OCI-LY1 (cell line): ENCODE data around the gene PPIP5K1.

Source experiments
- H2AFZ ChIP-seq: fragments of 200-600 bp; sonication (generic), shearing (Covaris generic); 2 replicates; pipeline ENCODE4 v1.6.0; 2014; ENCODE audit warnings: antibody characterized with exemption, mild to moderate bottlenecking, low read length
- H3F3A ChIP-seq: fragments of 200-600 bp; sonication (generic), shearing (Covaris generic); 2 replicates; pipeline ENCODE4 v1.6.0; 2014; ENCODE audit warnings: mild to moderate bottlenecking, antibody characterized with exemption, low read length, moderate library complexity; ENCODE audit not compliant: insufficient read depth
- H3K27ac ChIP-seq: fragments of 200-600 bp; sonication (generic); 2 replicates; pipeline ENCODE4 v1.5.1; 2014; ENCODE audit warnings: low read length, mixed run types, mild to moderate bottlenecking, low read depth; ENCODE audit not compliant: poor library complexity, severe bottlenecking
- H3K27me3 ChIP-seq: fragments of 200-600 bp; sonication (generic); 2 replicates; pipeline ENCODE4 v1.6.0; 2014; ENCODE audit warnings: antibody characterized with exemption, mild to moderate bottlenecking, low read length, moderate library complexity; ENCODE audit not compliant: insufficient read depth
- H3K36me3 ChIP-seq: fragments of 200-600 bp; sonication (generic); 2 replicates; pipeline ENCODE4 v1.6.1; 2014; ENCODE audit warnings: mild to moderate bottlenecking, antibody characterized with exemption, low read length, moderate library complexity, mixed read lengths; ENCODE audit not compliant: insufficient read depth
- H3K4me1 ChIP-seq: fragments of 200-600 bp; sonication (generic); 2 replicates; pipeline ENCODE4 v1.5.1; 2014; ENCODE audit warnings: mild to moderate bottlenecking, low read length, moderate library complexity; ENCODE audit not compliant: insufficient read depth, severe bottlenecking
- H3K4me2 ChIP-seq: fragments of 200-600 bp; sonication (generic), shearing (Covaris generic); 2 replicates; pipeline ENCODE4 v1.6.1; 2014; ENCODE audit warnings: low read length
- H3K4me3 ChIP-seq: fragments of 200-600 bp; sonication (generic); 2 replicates; pipeline ENCODE4 v1.5.1; 2014; ENCODE audit warnings: low read length, low read depth, mild to moderate bottlenecking, mixed read lengths; ENCODE audit not compliant: poor library complexity, severe bottlenecking
- H3K79me2 ChIP-seq: fragments of 200-600 bp; shearing (Covaris generic); 2 replicates; pipeline ENCODE4 v1.6.1; 2016; ENCODE audit warnings: mixed run types, low read length, mixed read lengths; ENCODE audit not compliant: insufficient read depth
- H3K9ac ChIP-seq: fragments of 200-600 bp; sonication (generic), shearing (Covaris generic); 2 replicates; pipeline ENCODE4 v1.6.1; 2014; ENCODE audit warnings: mild to moderate bottlenecking, low read length, mixed read lengths
- H3K9me2 ChIP-seq: fragments of 200-600 bp; sonication (generic), shearing (Covaris generic); 2 replicates; pipeline ENCODE4 v1.6.1; 2014; ENCODE audit warnings: low read depth, mild to moderate bottlenecking, low read length, mixed read lengths
- H3K9me3 ChIP-seq: fragments of 200-600 bp; shearing (Covaris generic); 2 replicates; pipeline ENCODE4 v1.6.1; 2014; ENCODE audit warnings: low read length, mixed read lengths
- H4K20me1 ChIP-seq: fragments of 200-600 bp; sonication (generic), shearing (Covaris generic); 2 replicates; pipeline ENCODE4 v1.6.0; 2016; ENCODE audit warnings: mild to moderate bottlenecking, low read length; ENCODE audit not compliant: insufficient read depth
- CTCF ChIP-seq: fragments of 200-600 bp; sonication (generic), shearing (Covaris generic); IDR thresholded peaks from 2 replicates; pipeline ENCODE4 v1.5.1; 2017; ENCODE audit warnings: mild to moderate bottlenecking, antibody characterized with exemption, low read length, moderate library complexity, mixed read lengths
- EZH2 ChIP-seq: fragments of 200-600 bp; sonication (generic), shearing (Covaris generic); IDR thresholded peaks from 2 replicates; pipeline ENCODE4 v1.8.0; 2017; ENCODE audit warnings: borderline replicate concordance, mixed run types, mild to moderate bottlenecking, antibody characterized with exemption, low read length, moderate library complexity, mixed read lengths

PPIP5K1 gene

DNA sequence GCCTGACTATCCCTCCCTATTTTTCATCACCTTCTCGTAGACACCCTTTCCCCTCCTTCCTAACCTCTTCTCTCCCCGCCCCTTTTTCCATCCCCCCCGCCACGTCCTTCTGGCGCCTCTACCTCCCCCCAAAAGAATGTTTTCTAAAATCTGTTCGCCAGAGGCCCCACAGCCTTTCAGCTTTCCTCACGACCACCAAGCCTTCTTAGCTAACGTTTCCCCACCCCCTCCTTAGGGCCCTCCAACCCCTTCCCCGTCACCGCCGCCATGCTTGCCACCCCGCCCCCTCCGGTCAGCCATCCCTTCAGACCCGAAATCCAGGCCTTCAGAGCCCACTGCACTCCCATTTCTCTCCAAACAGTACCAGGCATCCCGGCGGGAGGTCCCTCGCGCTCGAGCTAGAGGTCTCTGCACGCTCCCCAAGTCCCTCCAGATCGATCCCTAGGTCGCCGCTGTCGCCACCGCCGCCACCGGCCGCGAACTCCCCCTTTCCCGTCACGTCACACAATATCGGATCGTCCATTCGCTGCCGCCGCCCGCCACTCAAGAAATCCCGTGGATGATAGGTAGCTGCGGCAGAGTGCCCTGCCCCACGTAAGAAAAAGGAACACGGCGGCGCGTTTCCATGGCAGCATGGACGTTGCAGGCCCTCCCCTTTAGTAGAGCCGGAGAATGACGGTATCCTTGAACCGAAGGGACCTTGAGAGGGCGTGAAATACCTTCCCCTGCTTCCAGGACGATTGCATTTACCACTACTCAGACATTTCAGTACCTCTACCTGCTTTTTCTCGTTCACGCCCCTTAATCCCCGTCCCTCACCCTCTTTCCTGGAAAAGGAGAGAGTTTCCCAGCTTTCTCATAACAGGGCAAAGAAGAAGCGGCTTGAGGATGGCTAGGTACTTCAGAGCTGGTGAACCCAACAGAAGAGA lies 97.1 kb downstream of the PPIP5K1 start, which contains the start of gene TP53BP1:
TP53BP1 (minus strand) TSS at position 484 of the 929 bp plus-strand sequence; CDS start at position 371, 113 bp downstream.
- H3K27me3 ChIP-seq, result no peaks in the 10 kb centered on the region
- peak within 1 kb of the TSS; percentile 60 for H3K9ac ChIP-seq
- no peaks in the 10 kb centered on the region for H3F3A ChIP-seq
- peak within 1 kb of the TSS; percentile 97 for H2AFZ ChIP-seq
- no peaks in the 10 kb centered on the region for H3K9me2 ChIP-seq
- TF ChIP-seq EZH2 (no peak), CTCF (no peak)
- no peaks in the 10 kb centered on the region for H4K20me1 ChIP-seq
- H3K27ac ChIP-seq, result no peak within 1 kb of the TSS
- peaks cover 14% of the 10 kb centered on the region for H3K4me1 ChIP-seq
- H3K79me2 ChIP-seq, result no peaks in the 10 kb centered on the region
- no peaks in the 10 kb centered on the region for H3K9me3 ChIP-seq
- peak within 1 kb of the TSS; percentile 73 for H3K4me2 ChIP-seq
- H3K36me3 ChIP-seq, result peaks cover 34% of the 10 kb centered on the region
- H3K4me3 ChIP-seq, result peak within 1 kb of the TSS; percentile 72

DNA sequence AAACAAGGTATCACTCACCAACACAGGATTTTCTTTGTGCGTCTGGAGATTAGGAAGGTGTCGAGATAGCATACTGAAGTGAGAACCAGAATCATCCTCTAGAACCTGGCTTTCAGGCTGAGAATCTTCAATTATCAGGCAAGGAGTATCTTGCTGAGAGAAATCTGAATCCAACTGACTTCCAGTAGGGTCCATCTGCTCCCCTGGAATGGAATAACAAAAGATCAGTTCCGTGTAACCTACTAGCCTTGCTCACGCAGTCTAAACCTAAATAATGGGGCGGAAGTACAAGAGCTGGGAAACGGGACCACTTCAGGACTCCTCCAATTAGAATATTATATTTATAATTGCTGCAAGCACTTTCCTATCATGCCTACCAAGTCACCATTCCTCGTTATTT lies 97.7 kb downstream of the PPIP5K1 start:
- Histone ChIP-seq H3K27me3 (no peaks in the 10 kb centered on the region), H3K79me2 (no peaks in the 10 kb centered on the region), H3K9me2 (no peaks in the 10 kb centered on the region), H3K27ac (no peak overlapping the region), H3K9me3 (no peaks in the 10 kb centered on the region), H2AFZ (no peak overlapping the region), H3F3A (no peaks in the 10 kb centered on the region), H3K9ac (peak overlapping the region; percentile 60), H3K4me2 (peak overlapping the region; percentile 73), H3K36me3 (peaks cover 41% of the 10 kb centered on the region), H3K4me1 (peaks cover 14% of the 10 kb centered on the region), H4K20me1 (no peaks in the 10 kb centered on the region), H3K4me3 (peak overlapping the region; percentile 72)
- TF ChIP-seq CTCF (no peak), EZH2 (no peak)

GRCh38 chr15:43489191-43489590 lies 100.8 kb downstream of the PPIP5K1 start:
- H3K79me2 ChIP-seq, result no peaks in the 10 kb centered on the region
- H3K36me3 ChIP-seq, result peaks cover 44% of the 10 kb centered on the region
- H2AFZ ChIP-seq, result no peak overlapping the region
- H3K4me1 ChIP-seq, result peaks cover 14% of the 10 kb centered on the region
- no peak overlapping the region for H3K9ac ChIP-seq
- H3K9me3 ChIP-seq, result no peaks in the 10 kb centered on the region
- H3K4me2 ChIP-seq, result no peak overlapping the region
- no peak overlapping the region for H3K4me3 ChIP-seq
- H3K9me2 ChIP-seq, result no peaks in the 10 kb centered on the region
- TF ChIP-seq EZH2 (no peak), CTCF (no peak)
- no peak overlapping the region for H3K27ac ChIP-seq
- no peaks in the 10 kb centered on the region for H4K20me1 ChIP-seq
- no peaks in the 10 kb centered on the region for H3K27me3 ChIP-seq
- no peaks in the 10 kb centered on the region for H3F3A ChIP-seq
